ENCODE measurements around the gene S100A14. TPM values are rescaled to one million over a fixed set of nuclear protein-coding genes. Genes with fewer than 3 reads are reported as not detected.
A peak's percentile ranks its signal among the peaks of the same experiment; 100 is the strongest.

Gene S100A14
- total RNA-seq, 1 experiment from 2014 or later = 252 TPM

- no peaks in the 10 kb centered on the region for H3K36me3 ChIP-seq (ENCODE audit: control insufficient read depth in 1 of 2, insufficient read depth in 2 of 2, low read length in 2 of 2)
- POLR2A ChIA-PET = interaction anchor here (1.4 to 4.2 kb wide), 8 partner anchors 27 to 418 kb away, joined by 4 to 38 read pairs (median 10); partner anchors contain the start of genes CHTOP, ILF2, RPS27 and S100A13
- H3K9ac ChIP-seq (ENCODE audit: low read length) = no peak overlapping the region
- H3K27ac ChIP-seq (ENCODE audit: low read depth, low read length) = peak overlapping the region; percentile 57
- RAD21 ChIA-PET (ENCODE audit: low non-redundant PET in 1 of 2, low total read pairs in 2 of 2, uncharacterized antibody in 2 of 2, unreplicated experiment in 2 of 2) = interaction anchor here (0.7 to 1.9 kb wide), 9 partner anchors 37 to 63 kb away, joined by 3 to 8 read pairs (median 5); partner anchors contain the start of genes CHTOP (in 2 of the 2), S100A13 (in 2 of the 2), S100A14 (in 1 of the 2) and S100A16 (in 1 of the 2)
- H3K9me3 ChIP-seq (ENCODE audit: control insufficient read depth in 1 of 2, insufficient read depth in 1 of 2, low read depth in 1 of 2, low read length in 2 of 2) = no peaks in the 10 kb centered on the region
- ATAC-seq (no peak), DNase-seq (ENCODE audit: low read depth, low spot score) (no peak)
- H3K27me3 ChIP-seq (ENCODE audit: insufficient read depth, low read length) = no peaks in the 10 kb centered on the region
- H3K4me1 ChIP-seq (ENCODE audit: control insufficient read depth in 1 of 2, insufficient read depth in 2 of 2, low read length in 2 of 2) = peaks cover 40 to 53% of the 10 kb centered on the region in 2 experiments
- H3K4me2 ChIP-seq (ENCODE audit: low read length) = peak overlapping the region; percentile 62; the same call in 1 of the 2 replicates
- no TSS peak for BruUV-seq (replicated peaks)
- H3K9me2 ChIP-seq (ENCODE audit: insufficient read depth) = no peaks in the 10 kb centered on the region
- H4K20me1 ChIP-seq (ENCODE audit: insufficient read depth) = no peaks in the 10 kb centered on the region
- TF ChIP-seq ATF3 (IDR thresholded peaks at IDR 0.05) (no peak), ZBTB33 (IDR thresholded peaks at IDR 0.05; ENCODE audit: extremely low read depth, insufficient replicate concordance, low read length) (no peak), POLR2A (IDR thresholded peaks at IDR 0.05; ENCODE audit: borderline replicate concordance, extremely low read depth, insufficient read depth, insufficient read length) (no peak), YY1 (IDR thresholded peaks at IDR 0.05; ENCODE audit: extremely low read depth, insufficient replicate concordance, low read depth, low read length) (no peak), EGR1 (IDR thresholded peaks at IDR 0.05; ENCODE audit: low read depth) (no peak), TCF7L2 (IDR thresholded peaks at IDR 0.05; ENCODE audit: borderline replicate concordance, extremely low read depth, insufficient read depth, insufficient read length) (no peak), ZNF274 (IDR thresholded peaks at IDR 0.05; ENCODE audit: low read depth, low read length) (no peak), POLR2AphosphoS5 (IDR thresholded peaks at IDR 0.05; ENCODE audit: low read depth, low read length) (no peak), ZFX (IDR thresholded peaks at IDR 0.05) (no peak), CBX3 (IDR thresholded peaks at IDR 0.05; ENCODE audit: low read depth) (no peak), EZH2 (IDR thresholded peaks at IDR 0.05) (no peak), SIN3A (IDR thresholded peaks at IDR 0.05; ENCODE audit: low read depth) (no peak), CTCF (IDR thresholded peaks at IDR 0.05 in 2 of 3, conservative IDR thresholded peaks at IDR 0.05 in 1 of 3; ENCODE audit: borderline replicate concordance in 1 of 3, insufficient read depth in 1 of 3, low read depth in 2 of 3, low read length in 2 of 3) (no peak), ELF1 (IDR thresholded peaks at IDR 0.05; ENCODE audit: borderline replicate concordance, low read depth) (no peak), REST (IDR thresholded peaks at IDR 0.05; ENCODE audit: low read depth) (no peak)
- H3K79me2 ChIP-seq (ENCODE audit: insufficient read depth, low read length) = no peaks in the 10 kb centered on the region
- H2AFZ ChIP-seq (ENCODE audit: low read depth, low read length, poor library complexity, severe bottlenecking) = no peak overlapping the region
- H3K4me3 ChIP-seq (replicated peaks in 1 of 2; ENCODE audit: low read depth in 1 of 2, low read length in 2 of 2) = no peak overlapping the region
- CTCF ChIA-PET = interaction anchor here (0.7 to 3.6 kb wide), 25 partner anchors 8 to 334 kb away, joined by 3 to 33 read pairs (median 5); partner anchors contain the start of genes CHTOP, S100A1, S100A13 and S100A14
- intact Hi-C loops (cut with micrococcal nuclease) = loop anchor here (1.0 to 2.0 kb wide), 5 partner anchors 45 to 415 kb away; partner anchors contain the start of genes RAB13, S100A13 and S100A14
Observed at GRCh38 chr1:153571706-153572105, 44.4 kb downstream of the S100A14 start.

All from HCT116 (cell line).